Muscle layer of colon (tissue), 2 donors: ENCODE measurements around the gene RASA3.
"Not testable (repeated sequence)": the region's sequence is repeated elsewhere in the genome, so short reads cannot be mapped to it uniquely, and the experiment has no call there.

ENCODE experiments used
- H3K27ac ChIP-seq: one replicate; pipeline ENCODE4 v1.7.0; 2013; ENCODE audit warnings: low read depth, mild to moderate bottlenecking, low read length, moderate library complexity
- H3K27me3 ChIP-seq, 2 donors: one replicate each; pipeline ENCODE4 v1.7.0; 2013; ENCODE audit warnings: low read length in 2 of 2, mild to moderate bottlenecking in 2 of 2; ENCODE audit not compliant: insufficient read depth in 2 of 2, control insufficient read depth in 1 of 2
- H3K36me3 ChIP-seq: one replicate; pipeline ENCODE4 v1.7.0; 2013; ENCODE audit warnings: mild to moderate bottlenecking, low read length; ENCODE audit not compliant: insufficient read depth
- H3K4me1 ChIP-seq: one replicate; pipeline ENCODE4 v1.7.0; 2013; ENCODE audit warnings: mild to moderate bottlenecking, low read length; ENCODE audit not compliant: insufficient read depth
- H3K4me3 ChIP-seq, 2 donors: one replicate each; pipeline ENCODE4 v1.7.0; 2013; ENCODE audit warnings: low read length in 2 of 2, low read depth in 1 of 2, mild to moderate bottlenecking in 1 of 2, moderate library complexity in 1 of 2
- H3K9ac ChIP-seq: one replicate; pipeline ENCODE4 v1.7.0; 2013; ENCODE audit warnings: low read length
- H3K9me3 ChIP-seq: one replicate; pipeline ENCODE4 v1.7.0; 2013; ENCODE audit warnings: mild to moderate bottlenecking, low read length
- donor health status: abdominal sarcoma.
- donor health status: Adenocarcinoma of cecum.

Gene RASA3

DNA sequence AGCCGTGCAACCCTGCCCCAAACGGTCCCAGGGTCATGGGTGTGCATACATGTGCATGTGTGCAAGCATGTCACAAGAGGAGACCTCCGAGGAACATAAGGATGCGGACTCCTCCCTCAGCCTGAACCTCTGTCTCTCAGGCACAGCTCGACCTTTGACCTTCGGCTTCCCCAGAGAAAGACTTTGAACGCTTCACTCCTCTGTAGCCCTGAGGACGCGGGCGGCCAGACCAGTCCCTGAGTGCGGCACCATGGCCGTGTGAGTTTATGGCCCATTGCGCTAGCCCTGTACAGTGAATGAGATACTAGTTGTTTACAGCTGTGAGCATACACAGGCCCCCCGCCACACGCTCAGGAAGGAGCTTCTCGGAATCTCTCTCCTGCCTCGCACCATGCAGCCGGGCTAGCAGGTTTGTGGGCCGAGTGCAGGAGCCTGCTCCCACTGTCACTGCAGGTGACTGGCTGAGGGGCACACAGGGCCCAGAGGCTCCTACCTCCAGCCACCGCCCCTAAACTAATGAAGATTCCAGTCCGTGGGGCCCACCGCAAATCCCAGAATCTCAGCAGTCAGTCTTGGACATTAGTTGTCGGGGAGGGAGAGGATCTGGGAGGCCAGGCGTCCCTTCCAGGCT is 10.8 kb downstream of the RASA3 start:
- Histone ChIP-seq H3K4me3 (no peak overlapping the region), H3K36me3 (no peaks in the 10 kb centered on the region), H3K27ac (peak overlapping the region; percentile 37), H3K4me1 (peaks cover 14% of the 10 kb centered on the region), H3K9me3 (no peaks in the 10 kb centered on the region), H3K27me3 (no peaks in the 10 kb centered on the region), H3K9ac (no peak overlapping the region)

DNA sequence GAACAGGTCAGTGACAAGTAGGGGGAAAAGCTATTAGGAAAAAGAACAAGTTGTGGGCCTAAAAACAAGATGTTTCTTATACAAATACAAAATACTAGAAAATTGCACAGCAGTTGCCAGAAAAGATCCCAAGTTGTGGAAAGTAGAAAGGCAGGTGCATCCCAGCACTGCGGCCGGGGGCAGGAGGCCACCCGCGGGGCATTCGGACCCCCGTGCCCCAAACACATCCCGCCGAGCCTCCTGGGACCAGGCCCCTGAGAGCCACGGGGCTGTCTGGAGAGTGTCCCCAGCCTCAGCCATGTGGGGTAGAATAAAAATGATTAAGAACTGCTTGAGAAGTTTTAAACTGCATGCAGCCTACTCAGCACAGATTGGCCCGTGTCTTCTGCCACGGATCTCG is 11.4 kb downstream of the RASA3 start:
- Histone ChIP-seq H3K27ac (no peak overlapping the region), H3K9ac (no peak overlapping the region), H3K27me3 (no peaks in the 10 kb centered on the region), H3K4me3 (no peak overlapping the region), H3K9me3 (no peaks in the 10 kb centered on the region), H3K36me3 (no peaks in the 10 kb centered on the region), H3K4me1 (peaks cover 14% of the 10 kb centered on the region)

DNA sequence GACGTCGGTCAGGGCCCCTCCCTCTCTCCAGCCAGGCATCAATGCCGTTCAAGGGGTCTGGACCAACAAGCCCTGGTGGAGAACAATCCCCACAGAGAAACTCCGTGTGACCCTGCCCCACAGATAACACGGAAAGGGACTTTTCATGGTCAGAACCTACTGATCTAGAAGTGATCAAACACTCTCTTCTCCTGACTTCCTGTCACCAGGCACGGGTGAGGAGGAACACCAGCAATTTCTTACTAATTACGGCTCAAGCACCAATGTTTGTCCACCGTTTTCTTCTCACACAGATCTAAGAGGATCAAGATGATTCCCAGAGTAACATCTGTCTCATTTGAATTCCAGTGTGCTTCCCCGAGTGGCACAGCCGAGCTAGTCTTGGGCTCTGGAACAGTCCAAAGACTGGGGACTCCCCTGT is 11.8 kb downstream of the RASA3 start:
- Histone ChIP-seq H3K27ac (no peak overlapping the region), H3K27me3 (no peaks in the 10 kb centered on the region), H3K9me3 (no peaks in the 10 kb centered on the region), H3K36me3 (no peaks in the 10 kb centered on the region), H3K9ac (no peak overlapping the region), H3K4me1 (peaks cover 14% of the 10 kb centered on the region), H3K4me3 (no peak overlapping the region)

DNA sequence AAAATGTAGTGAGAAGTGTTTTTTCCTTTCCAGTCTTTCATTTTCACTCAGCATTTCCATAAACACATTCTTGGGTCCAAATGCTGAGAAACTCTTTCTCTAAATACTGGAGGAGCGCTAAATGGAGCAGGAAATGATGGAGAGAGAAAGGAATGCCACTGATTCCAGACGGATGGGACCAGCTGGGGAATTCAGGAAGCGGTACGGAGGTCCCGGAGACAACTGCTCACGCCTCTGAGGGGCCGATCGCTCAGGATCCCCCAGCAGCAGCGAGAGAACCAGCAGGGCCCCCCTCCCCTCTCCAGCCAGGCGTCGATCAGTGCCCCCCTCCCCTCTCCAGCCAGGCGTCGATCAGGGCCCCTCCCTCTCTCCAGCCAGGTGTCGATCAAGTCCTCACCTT is 13.2 kb downstream of the RASA3 start:
- no peak overlapping the region for H3K27ac ChIP-seq
- H3K36me3 ChIP-seq: no peaks in the 10 kb centered on the region
- no peaks in the 10 kb centered on the region for H3K27me3 ChIP-seq
- peaks cover 14% of the 10 kb centered on the region for H3K4me1 ChIP-seq
- H3K9ac ChIP-seq: no peak overlapping the region
- no peaks in the 10 kb centered on the region for H3K9me3 ChIP-seq
- no peak overlapping the region for H3K4me3 ChIP-seq

DNA sequence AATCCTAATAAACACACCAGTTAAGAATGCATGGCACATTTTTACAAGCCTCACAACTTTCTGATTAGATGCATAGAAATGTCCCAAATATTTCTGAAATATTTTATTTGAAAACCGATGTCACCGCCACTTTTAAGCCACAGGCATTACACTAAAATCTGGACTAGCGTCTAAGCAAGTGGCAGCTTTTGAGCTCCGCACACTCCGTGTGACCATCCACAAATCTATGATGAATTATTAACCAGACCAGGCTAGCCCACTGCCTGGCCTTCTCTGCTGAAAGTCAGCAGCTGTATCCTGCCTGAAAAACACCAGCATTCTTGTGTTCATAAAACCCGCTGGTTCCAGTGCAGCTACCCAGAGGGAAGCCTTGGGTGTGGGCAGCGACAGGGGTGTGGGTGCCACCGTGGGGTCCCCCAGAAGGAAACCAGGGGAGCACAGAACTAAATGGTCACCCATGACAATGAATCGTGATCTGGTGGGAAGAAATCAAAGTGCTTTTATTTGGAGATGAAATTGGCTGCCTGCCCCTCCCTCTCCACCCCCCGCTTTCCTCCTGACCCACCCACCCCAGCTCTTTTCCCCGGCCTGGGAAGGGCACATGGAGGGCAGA is 13.8 kb downstream of the RASA3 start:
- no peak overlapping the region for H3K4me3 ChIP-seq
- no peaks in the 10 kb centered on the region for H3K36me3 ChIP-seq
- peaks cover 14% of the 10 kb centered on the region for H3K4me1 ChIP-seq
- H3K9ac ChIP-seq: no peak overlapping the region
- H3K9me3 ChIP-seq: no peaks in the 10 kb centered on the region
- no peaks in the 10 kb centered on the region for H3K27me3 ChIP-seq
- H3K27ac ChIP-seq: peak overlapping the region; percentile 50

DNA sequence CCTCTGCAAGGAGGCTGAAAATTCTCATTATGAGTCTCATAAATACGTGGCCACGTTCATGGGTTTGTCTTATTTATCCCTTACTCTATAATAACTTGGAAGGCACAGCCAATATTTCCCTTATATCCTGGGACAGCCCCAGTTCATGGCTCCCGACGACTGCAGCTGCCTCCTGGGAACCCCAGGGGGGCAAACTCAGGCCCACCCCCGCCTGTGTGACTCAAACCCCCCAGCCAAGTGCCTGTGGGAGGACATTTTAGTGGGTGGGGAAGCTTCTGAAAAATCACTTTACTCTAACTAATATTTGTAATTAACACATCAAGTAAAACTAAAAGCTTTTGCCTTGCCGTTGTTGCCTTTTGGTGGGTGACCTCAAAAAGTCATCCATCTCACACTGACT is 14.3 kb downstream of the RASA3 start:
- Histone ChIP-seq H3K9ac (no peak overlapping the region), H3K4me3 (no peak overlapping the region), H3K9me3 (no peaks in the 10 kb centered on the region), H3K27me3 (no peaks in the 10 kb centered on the region), H3K27ac (peak overlapping the region; percentile 50), H3K4me1 (peaks cover 14% of the 10 kb centered on the region), H3K36me3 (no peaks in the 10 kb centered on the region)

DNA sequence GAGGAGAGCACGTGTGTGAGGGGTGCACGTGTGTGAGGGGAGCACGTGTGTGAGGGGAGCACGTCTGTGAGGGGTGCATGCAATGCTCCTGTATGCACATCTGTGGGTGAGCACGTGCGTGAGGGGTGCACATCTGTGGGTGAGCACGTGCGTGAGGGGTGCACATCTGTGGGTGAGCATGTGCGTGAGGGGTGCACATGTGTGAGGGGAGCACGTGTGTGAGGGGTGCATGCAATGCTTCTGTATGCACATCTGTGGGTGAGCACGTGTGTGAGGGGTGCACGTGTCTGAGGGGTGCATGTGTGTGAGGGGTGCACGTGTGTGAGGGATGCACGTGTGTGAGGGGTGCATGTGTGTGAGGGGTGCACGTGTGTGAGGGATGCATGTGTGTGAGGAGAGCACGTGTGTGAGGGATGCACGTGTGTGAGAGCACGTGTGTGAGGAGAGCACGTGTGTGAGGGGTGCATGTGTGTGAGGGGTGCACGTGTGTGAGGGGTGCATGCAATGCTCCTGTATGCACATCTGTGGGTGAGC is 15.0 kb downstream of the RASA3 start:
- not testable (repeated sequence) for H3K27ac ChIP-seq, H3K4me3 ChIP-seq, H3K27me3 ChIP-seq, H3K9ac ChIP-seq, H3K36me3 ChIP-seq, H3K9me3 ChIP-seq
- H3K4me1 ChIP-seq: peaks cover 14% of the 10 kb centered on the region

DNA sequence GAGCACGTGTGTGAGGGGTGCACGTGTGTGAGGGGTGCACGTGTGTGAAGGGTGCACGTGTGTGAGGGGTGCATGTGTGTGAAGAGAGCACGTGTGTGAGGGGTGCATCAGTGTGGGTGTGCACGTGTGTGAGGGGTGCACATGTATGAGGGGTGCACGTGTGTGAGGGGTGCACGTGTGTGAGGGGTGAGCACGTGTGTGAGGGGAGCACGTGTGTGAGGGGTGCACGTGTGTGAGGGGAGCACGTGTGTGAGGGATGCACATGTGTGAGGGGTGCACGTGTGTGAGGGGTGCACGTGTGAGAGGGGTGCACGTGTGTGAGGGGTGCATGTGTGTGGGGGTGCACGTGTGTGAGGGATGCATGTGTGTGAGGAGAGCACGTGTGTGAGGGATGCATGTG is 15.7 kb downstream of the RASA3 start:
- Histone ChIP-seq H3K27me3 (no peaks in the 10 kb centered on the region), H3K27ac (no peak overlapping the region), H3K4me1 (peaks cover 8% of the 10 kb centered on the region), H3K9me3 (no peaks in the 10 kb centered on the region), H3K4me3 (no peak overlapping the region), H3K36me3 (no peaks in the 10 kb centered on the region), H3K9ac (no peak overlapping the region)

DNA sequence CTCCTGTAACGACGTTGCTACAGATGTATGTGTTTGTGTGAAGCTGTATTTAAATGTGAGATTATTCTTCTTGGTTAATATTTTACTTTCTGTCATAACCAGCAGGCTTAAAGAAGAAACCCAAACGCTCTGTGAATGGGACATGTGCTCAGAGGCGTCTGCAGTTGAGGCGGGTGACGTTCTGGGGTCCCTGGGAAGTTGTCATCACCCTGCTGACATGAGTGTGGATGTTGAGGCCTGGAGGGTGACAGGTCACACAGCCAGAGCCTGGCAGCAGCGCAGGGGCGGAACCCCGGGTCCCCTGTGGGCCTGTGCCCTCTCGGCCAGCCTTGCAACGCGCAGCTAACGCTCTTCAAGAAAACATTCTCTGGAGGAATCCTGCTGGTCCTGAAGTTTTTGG is 16.6 kb downstream of the RASA3 start:
- no peak overlapping the region for H3K9ac ChIP-seq
- H3K4me1 ChIP-seq: peaks cover 5% of the 10 kb centered on the region
- no peaks in the 10 kb centered on the region for H3K36me3 ChIP-seq
- H3K27me3 ChIP-seq: no peaks in the 10 kb centered on the region
- H3K9me3 ChIP-seq: no peaks in the 10 kb centered on the region
- H3K27ac ChIP-seq: no peak overlapping the region
- H3K4me3 ChIP-seq: no peak overlapping the region

DNA sequence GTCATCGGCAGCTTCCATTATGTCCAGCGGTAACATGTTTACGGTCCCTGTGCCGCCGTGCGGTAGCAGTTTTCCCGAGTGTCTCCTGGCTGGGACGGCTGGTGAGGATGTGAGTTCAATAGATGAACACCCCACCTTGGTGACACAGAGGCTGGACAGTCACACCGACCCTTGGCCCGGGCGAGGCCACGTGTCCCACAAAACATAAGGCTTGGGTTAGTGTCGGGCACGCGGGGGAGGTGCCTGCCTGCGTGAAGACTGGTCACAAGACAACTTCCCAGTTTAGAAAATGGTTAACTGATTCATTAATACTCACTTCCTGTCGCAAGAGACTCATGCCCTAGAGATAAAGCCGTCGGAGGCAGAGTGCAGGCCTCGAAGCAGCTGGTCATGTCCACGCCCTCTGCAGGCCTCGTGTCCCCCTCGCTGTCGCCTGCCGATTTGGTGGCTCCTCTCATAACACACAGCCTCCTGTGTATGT is 17.2 kb downstream of the RASA3 start:
- no peaks in the 10 kb centered on the region for H3K4me1 ChIP-seq
- H3K4me3 ChIP-seq: no peak overlapping the region
- H3K9me3 ChIP-seq: no peaks in the 10 kb centered on the region
- H3K27me3 ChIP-seq: no peaks in the 10 kb centered on the region
- no peaks in the 10 kb centered on the region for H3K36me3 ChIP-seq
- H3K9ac ChIP-seq: no peak overlapping the region
- H3K27ac ChIP-seq: no peak overlapping the region

DNA sequence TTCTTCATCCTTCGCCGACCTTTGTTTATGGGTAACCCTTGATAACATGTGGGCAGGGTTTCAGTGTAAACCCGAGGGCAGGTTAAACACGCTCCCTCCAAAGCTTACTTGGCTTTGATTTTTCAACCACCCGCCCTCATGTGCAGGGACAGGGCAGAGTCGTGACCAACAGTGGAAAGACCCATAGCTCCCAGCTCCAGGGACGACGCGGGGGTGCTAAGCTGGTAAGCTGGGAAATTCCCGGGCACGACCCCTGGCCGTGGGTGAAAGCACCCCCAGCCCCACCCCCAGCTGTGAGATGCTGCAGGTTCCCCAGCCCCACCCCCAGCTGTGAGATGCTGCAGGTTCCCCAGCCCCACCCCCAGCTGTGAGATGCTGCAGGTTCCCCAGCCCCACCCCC is 17.8 kb downstream of the RASA3 start:
- not testable (repeated sequence) for H3K27ac ChIP-seq, H3K36me3 ChIP-seq, H3K9me3 ChIP-seq, H3K4me1 ChIP-seq, H3K27me3 ChIP-seq, H3K9ac ChIP-seq, H3K4me3 ChIP-seq
